MM.1S (cell line): ENCODE results near the gene COL26A1.

Experiments
- DNase-seq: peaks from one replicate; pipeline ENCODE4 v3.0.0-alpha.2; 2015
- H2AFZ ChIP-seq: fragments of 300-600 bp; sonication (generic); 2 replicates; pipeline ENCODE4 v1.6.0; 2016; ENCODE audit warnings: antibody characterized with exemption, low read length
- H3F3A ChIP-seq: fragments of 300-600 bp; sonication (generic); 2 replicates; pipeline ENCODE4 v1.6.1; 2016; ENCODE audit warnings: mild to moderate bottlenecking, antibody characterized with exemption, low read length, moderate library complexity, mixed read lengths; ENCODE audit not compliant: insufficient read depth
- H3K27ac ChIP-seq: fragments of 300-600 bp; sonication (generic); 2 replicates; pipeline ENCODE4 v1.5.1; 2016; ENCODE audit warnings: mild to moderate bottlenecking, low read length
- H3K27me3 ChIP-seq: fragments of 300-600 bp; sonication (generic); replicated peaks from 2 replicates; pipeline ENCODE4 v1.6.0; 2016; ENCODE audit warnings: low read length; ENCODE audit not compliant: insufficient read depth
- H3K36me3 ChIP-seq: fragments of 300-600 bp; sonication (generic); replicated peaks from 2 replicates; pipeline ENCODE4 v1.6.1; 2016; ENCODE audit warnings: mild to moderate bottlenecking, low read length, mixed read lengths; ENCODE audit not compliant: insufficient read depth
- H3K4me1 ChIP-seq: fragments of 300-600 bp; sonication (generic); 2 replicates; pipeline ENCODE4 v1.6.1; 2016; ENCODE audit warnings: low read length, mixed read lengths
- H3K4me2 ChIP-seq: fragments of 300-600 bp; sonication (generic); 2 replicates; pipeline ENCODE4 v1.6.0; 2016; ENCODE audit warnings: low read depth, low read length
- H3K4me3 ChIP-seq: fragments of 300-600 bp; sonication (generic); 2 replicates; pipeline ENCODE4 v1.5.1; 2016; ENCODE audit warnings: low read length, mixed read lengths
- H3K79me2 ChIP-seq: fragments of 300-600 bp; sonication (generic); 2 replicates; pipeline ENCODE4 v1.6.1; 2016; ENCODE audit warnings: mixed run types, low read length, mixed read lengths
- H3K9ac ChIP-seq: fragments of 300-600 bp; sonication (generic); 2 replicates; pipeline ENCODE4 v1.6.1; 2016; ENCODE audit warnings: low read length, mixed read lengths
- H3K9me2 ChIP-seq: fragments of 300-600 bp; sonication (generic); replicated peaks from 2 replicates; pipeline ENCODE4 v1.6.1; 2016; ENCODE audit warnings: mild to moderate bottlenecking, low read length, mixed read lengths; ENCODE audit not compliant: insufficient read depth
- H3K9me3 ChIP-seq: fragments of 300-600 bp; sonication (generic); replicated peaks from 2 replicates; pipeline ENCODE4 v1.6.1; 2016; ENCODE audit warnings: mild to moderate bottlenecking, low read length, mixed read lengths; ENCODE audit not compliant: insufficient read depth
- H4K20me1 ChIP-seq: fragments of 300-600 bp; sonication (generic); 2 replicates; pipeline ENCODE4 v1.6.1; 2016; ENCODE audit warnings: mild to moderate bottlenecking, low read length, moderate library complexity, mixed read lengths; ENCODE audit not compliant: insufficient read depth
- EZH2 ChIP-seq: fragments of 300-600 bp; sonication (generic); optimal IDR thresholded peaks from 2 replicates; pipeline ENCODE3; 2017; ENCODE audit warnings: low read depth, mild to moderate bottlenecking, antibody characterized with exemption, low read length, mixed read lengths
- EZH2phosphoT487 ChIP-seq: fragments of 300-600 bp; sonication (generic); IDR thresholded peaks from 2 replicates; pipeline ENCODE4 v1.6.1; 2018; ENCODE audit warnings: antibody characterized with exemption, low read length
- TF ChIP-seq, protein P1 (sequence below): fragments of 300-600 bp; sonication (generic); IDR thresholded peaks from 2 replicates; pipeline ENCODE4 v1.5.1; 2016; ENCODE audit warnings: antibody characterized with exemption, low read length, mixed read lengths

COL26A1 gene

DNA sequence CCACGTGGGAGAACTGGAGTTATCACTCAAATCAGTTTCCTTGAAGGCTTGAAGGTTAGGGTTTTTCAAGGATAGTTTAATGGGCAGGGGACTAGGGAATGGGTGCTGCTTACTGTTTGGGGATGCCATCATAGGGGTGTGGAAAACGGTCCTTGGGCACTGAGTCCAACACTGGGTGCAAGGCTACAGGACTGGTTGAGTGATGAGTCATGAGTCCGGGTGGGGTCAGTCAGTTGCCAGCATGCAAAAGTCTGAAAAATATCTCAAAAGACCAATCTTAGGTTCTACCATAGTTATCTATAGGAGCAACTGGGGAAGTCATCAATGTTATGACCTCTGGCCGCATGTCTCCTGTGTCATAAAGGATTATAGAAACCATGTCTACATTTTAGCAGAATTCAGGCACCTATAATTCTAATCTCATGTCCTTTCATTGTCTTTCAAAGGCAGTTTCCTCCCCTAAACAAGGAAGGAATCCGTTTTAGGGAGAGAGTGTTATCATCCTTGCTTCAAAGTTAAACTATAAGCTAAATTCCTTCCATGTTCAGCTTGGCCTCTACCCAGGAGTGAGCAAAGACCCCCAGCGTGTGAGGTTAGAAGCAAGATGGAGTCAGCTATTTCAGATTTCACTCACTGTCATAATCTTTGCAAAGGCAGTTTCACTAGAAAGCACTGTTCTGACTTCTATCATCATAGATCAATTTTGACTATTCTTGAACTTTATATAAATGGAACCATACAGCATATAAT is 94.5 kb downstream of the COL26A1 start:
- Histone ChIP-seq H3K9me3 (no peaks in the 10 kb centered on the region), H3K4me3 (no peak overlapping the region), H3K4me2 (no peak overlapping the region), H3K36me3 (no peaks in the 10 kb centered on the region), H3K27ac (no peak overlapping the region), H3K79me2 (no peaks in the 10 kb centered on the region), H3K27me3 (peaks cover 17% of the 10 kb centered on the region), H3K9me2 (no peaks in the 10 kb centered on the region), H4K20me1 (no peaks in the 10 kb centered on the region), H3K4me1 (no peaks in the 10 kb centered on the region), H3K9ac (no peak overlapping the region), H3F3A (no peaks in the 10 kb centered on the region), H2AFZ (no peak overlapping the region)
- no peak for DNase-seq
- no peak for TF ChIP-seq EZH2
- TF ChIP-seq EZH2phosphoT487 = no peak
- TF ChIP-seq, protein P1, sequence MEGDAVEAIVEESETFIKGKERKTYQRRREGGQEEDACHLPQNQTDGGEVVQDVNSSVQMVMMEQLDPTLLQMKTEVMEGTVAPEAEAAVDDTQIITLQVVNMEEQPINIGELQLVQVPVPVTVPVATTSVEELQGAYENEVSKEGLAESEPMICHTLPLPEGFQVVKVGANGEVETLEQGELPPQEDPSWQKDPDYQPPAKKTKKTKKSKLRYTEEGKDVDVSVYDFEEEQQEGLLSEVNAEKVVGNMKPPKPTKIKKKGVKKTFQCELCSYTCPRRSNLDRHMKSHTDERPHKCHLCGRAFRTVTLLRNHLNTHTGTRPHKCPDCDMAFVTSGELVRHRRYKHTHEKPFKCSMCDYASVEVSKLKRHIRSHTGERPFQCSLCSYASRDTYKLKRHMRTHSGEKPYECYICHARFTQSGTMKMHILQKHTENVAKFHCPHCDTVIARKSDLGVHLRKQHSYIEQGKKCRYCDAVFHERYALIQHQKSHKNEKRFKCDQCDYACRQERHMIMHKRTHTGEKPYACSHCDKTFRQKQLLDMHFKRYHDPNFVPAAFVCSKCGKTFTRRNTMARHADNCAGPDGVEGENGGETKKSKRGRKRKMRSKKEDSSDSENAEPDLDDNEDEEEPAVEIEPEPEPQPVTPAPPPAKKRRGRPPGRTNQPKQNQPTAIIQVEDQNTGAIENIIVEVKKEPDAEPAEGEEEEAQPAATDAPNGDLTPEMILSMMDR = no peak

DNA sequence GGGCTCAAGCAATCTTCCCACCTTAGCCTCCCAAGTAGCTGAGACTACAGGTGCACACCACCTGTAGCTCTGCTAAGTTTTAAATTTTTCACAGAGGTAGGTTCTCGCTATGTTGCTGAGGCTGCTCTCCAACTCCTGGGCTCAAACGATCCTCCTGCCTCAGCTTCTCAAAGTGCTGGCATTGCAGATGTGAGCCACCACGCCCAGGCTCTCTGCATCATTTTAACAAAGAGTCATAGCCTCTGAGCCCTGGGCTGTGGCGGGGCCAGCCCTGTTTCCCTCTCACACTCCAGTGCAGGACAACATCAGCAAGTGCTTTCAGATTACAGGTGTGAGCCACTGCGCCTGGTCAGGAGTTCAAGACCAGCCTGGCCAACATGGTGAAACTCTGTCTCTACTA is 102.5 kb downstream of the COL26A1 start:
- Histone ChIP-seq H3K36me3 (no peaks in the 10 kb centered on the region), H2AFZ (no peak overlapping the region), H4K20me1 (no peaks in the 10 kb centered on the region), H3K4me1 (no peaks in the 10 kb centered on the region), H3K4me3 (no peak overlapping the region), H3K9me3 (no peaks in the 10 kb centered on the region), H3K4me2 (no peak overlapping the region), H3K27me3 (peaks cover 44% of the 10 kb centered on the region), H3K79me2 (no peaks in the 10 kb centered on the region), H3K27ac (no peak overlapping the region), H3F3A (no peaks in the 10 kb centered on the region), H3K9ac (no peak overlapping the region), H3K9me2 (no peaks in the 10 kb centered on the region)
- no peak for TF ChIP-seq EZH2phosphoT487
- TF ChIP-seq EZH2 = no peak
- TF ChIP-seq, protein P1 = no peak
- DNase-seq = peak; percentile 73

DNA sequence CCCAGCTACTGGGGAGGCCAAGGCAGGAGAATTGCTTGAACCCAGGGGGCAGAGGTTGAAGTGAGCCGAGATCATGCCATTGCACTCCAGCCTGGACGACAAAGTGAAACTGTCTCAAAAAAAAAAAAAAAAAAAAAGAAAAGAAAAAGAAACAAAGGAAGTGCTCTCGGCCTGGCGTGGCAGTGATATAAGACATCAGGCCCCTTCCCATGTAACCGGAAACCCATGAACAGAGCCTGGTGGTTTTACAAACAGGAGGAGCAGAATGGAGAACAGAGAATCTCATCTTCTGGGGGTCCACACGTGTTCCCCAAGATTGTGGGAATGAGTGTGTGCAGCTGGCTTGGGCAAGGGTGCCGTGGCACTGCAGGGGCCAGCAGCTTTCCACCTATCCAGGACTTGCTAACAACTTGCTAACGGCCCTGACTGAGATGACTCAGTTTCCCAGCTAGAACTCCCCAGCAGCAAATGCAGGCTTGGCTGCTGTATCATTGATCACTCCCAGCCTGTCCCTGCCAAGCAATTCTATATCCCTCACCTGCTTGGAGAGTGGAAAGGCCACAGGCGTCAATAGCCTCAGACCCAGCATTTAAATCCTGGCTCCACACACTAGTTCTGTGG is 103.0 kb downstream of the COL26A1 start:
- Histone ChIP-seq H3K4me1 (no peaks in the 10 kb centered on the region), H3K27ac (no peak overlapping the region), H3K27me3 (peaks cover 48% of the 10 kb centered on the region), H3K4me2 (no peak overlapping the region), H3K79me2 (no peaks in the 10 kb centered on the region), H3F3A (no peaks in the 10 kb centered on the region), H3K9ac (no peak overlapping the region), H3K4me3 (0 out of 2 replicates have a peak overlapping the region, but pooled peaks have one; percentile 22), H2AFZ (0 out of 2 replicates have a peak overlapping the region, but pooled peaks have one; percentile 20), H4K20me1 (no peaks in the 10 kb centered on the region), H3K9me3 (no peaks in the 10 kb centered on the region), H3K36me3 (no peaks in the 10 kb centered on the region), H3K9me2 (no peaks in the 10 kb centered on the region)
- no peak for TF ChIP-seq EZH2phosphoT487
- TF ChIP-seq, protein P1 = no peak
- no peak for TF ChIP-seq EZH2
- DNase-seq = no peak
